ENCODE results near the gene RACGAP1.

The RACGAP1 gene

DNA sequence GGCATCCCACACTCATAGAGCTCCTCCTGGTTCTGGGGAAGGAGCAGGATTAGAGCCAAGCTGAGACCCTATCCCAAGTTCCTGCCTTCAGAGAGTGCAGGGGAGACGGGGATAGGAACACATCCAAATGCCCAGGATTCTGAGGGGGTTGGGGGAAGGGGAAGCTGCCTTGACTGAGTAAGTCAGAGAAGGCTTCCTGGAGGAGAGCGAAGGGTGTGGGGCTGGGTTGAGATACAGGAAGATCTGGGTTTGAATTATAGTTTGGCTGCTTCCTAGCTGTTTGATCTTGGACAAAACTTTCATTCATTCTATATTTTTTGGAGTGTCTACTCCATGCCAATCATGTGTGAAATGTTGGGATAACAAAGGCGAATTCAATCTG lies 82.8 kb downstream of the RACGAP1 start:
- no peak for ATAC-seq
- TF ChIP-seq ZFP3 (CRISPR knock-in tag; IDR thresholded peaks at IDR 0.05) (no peak), GLIS3 (CRISPR knock-in tag; IDR thresholded peaks at IDR 0.05) (no peak), SNAI2 (CRISPR knock-in tag; IDR thresholded peaks at IDR 0.05) (no peak), RARB (CRISPR knock-in tag; IDR thresholded peaks at IDR 0.05) (no peak), POU6F1 (CRISPR knock-in tag; IDR thresholded peaks at IDR 0.05; ENCODE audit: borderline replicate concordance, low read depth) (no peak)

DNA sequence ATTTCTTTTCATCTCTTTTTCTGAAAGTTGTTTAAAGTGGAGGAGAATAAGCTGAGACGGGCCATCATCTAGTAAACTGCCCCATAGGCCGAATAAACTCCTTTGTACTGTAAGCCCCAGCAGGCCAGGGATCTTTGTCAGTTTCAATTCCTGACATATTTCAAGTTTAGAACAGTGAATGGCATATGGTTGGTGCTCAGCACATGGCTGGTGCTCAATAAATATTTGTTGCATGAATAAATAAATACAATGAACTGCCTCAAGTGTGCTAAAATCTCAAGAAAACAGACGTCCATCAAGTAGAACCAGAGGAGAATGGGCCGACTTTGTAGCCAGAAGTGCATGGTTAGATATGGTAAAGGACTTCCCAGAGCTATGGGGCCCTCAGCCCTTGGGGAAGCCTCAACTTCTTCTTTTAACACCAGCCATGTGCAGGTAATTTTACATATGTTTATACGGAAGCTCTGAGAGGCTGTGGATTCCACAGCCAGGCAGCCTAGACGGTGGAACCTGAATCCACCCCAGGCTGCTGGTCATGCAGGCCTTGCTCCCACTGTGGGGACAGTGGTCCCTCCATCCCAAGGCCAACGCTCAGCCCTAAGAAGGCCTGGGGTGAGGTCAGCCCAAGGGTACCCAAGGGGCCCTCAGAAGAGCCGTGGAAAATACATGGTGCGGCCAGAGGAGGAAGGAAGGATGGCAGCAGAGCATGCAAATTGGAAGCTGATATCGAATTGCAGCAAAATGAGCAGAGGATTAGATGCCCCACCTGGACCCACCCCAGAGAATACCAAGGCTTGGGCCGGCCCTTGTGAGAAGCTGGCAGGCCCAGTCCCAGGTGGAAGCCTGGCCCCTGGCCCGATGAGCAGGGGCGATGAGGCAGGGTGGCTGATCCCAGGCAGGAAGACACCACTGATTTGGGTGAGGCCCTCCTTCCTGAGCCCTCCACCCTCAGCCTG lies 83.5 kb downstream of the RACGAP1 start:
- ATAC-seq: no peak
- TF ChIP-seq ZFP30 (CRISPR knock-in tag; IDR thresholded peaks at IDR 0.05): no peak
- TF ChIP-seq GLIS3 (CRISPR knock-in tag; IDR thresholded peaks at IDR 0.05): no peak
- TF ChIP-seq PATZ1 (CRISPR knock-in tag; IDR thresholded peaks at IDR 0.05; ENCODE audit: borderline replicate concordance): no peak
- TF ChIP-seq TCF4 (CRISPR knock-in tag; IDR thresholded peaks at IDR 0.05; ENCODE audit: borderline replicate concordance): no peak
- TF ChIP-seq TOX (CRISPR knock-in tag; IDR thresholded peaks at IDR 0.05; ENCODE audit: borderline replicate concordance): no peak
- no peak for TF ChIP-seq PPARA (CRISPR knock-in tag; IDR thresholded peaks at IDR 0.05; ENCODE audit: borderline replicate concordance)
- TF ChIP-seq OSR1 (CRISPR knock-in tag; IDR thresholded peaks at IDR 0.05): no peak

DNA sequence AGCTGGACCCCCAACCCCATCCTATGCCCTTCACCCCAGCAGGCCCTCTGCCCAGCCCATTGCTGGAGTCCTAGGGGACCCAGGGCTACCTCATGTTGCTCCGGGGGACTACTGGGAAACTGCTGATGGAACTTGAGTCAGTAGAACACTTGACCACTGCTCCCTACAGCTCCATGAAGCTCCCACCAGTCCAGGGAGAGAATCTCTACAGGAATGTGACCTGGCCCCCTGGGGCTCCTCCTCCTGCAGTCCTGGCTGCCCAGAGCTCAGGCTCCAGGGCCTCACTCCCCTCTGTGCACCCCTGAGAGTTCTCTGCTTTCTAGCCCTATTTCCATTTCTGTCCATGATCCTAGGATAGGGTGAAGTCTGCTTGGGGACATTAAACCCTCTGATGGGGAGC lies 85.6 kb downstream of the RACGAP1 start:
- ATAC-seq: no peak
- TF ChIP-seq ZNF8 (CRISPR knock-in tag; IDR thresholded peaks at IDR 0.05) (no peak), PATZ1 (CRISPR knock-in tag; IDR thresholded peaks at IDR 0.05; ENCODE audit: borderline replicate concordance) (no peak), ISL1 (CRISPR knock-in tag; IDR thresholded peaks at IDR 0.05) (no peak), ZFP30 (CRISPR knock-in tag; IDR thresholded peaks at IDR 0.05) (no peak), TCF4 (CRISPR knock-in tag; IDR thresholded peaks at IDR 0.05; ENCODE audit: borderline replicate concordance) (no peak), SNAI2 (CRISPR knock-in tag; IDR thresholded peaks at IDR 0.05) (no peak), CREB5 (CRISPR knock-in tag; IDR thresholded peaks at IDR 0.05; ENCODE audit: low read depth) (no peak), TOX (CRISPR knock-in tag; IDR thresholded peaks at IDR 0.05; ENCODE audit: borderline replicate concordance) (no peak)

- no peak for ATAC-seq
- TF ChIP-seq TCF4 (CRISPR knock-in tag; IDR thresholded peaks at IDR 0.05; ENCODE audit: borderline replicate concordance): no peak
- no peak for TF ChIP-seq PPARA (CRISPR knock-in tag; IDR thresholded peaks at IDR 0.05; ENCODE audit: borderline replicate concordance)
- TF ChIP-seq CREB5 (CRISPR knock-in tag; IDR thresholded peaks at IDR 0.05; ENCODE audit: low read depth): no peak
- TF ChIP-seq BACH2 (CRISPR knock-in tag; IDR thresholded peaks at IDR 0.05; ENCODE audit: borderline replicate concordance): no peak
- TF ChIP-seq ISL1 (CRISPR knock-in tag; IDR thresholded peaks at IDR 0.05): no peak
- TF ChIP-seq CSRNP3 (CRISPR knock-in tag; IDR thresholded peaks at IDR 0.05): no peak
- no peak for TF ChIP-seq TOX (CRISPR knock-in tag; IDR thresholded peaks at IDR 0.05; ENCODE audit: borderline replicate concordance)
- no peak for TF ChIP-seq RARB (CRISPR knock-in tag; IDR thresholded peaks at IDR 0.05)
- no peak for TF ChIP-seq GLIS3 (CRISPR knock-in tag; IDR thresholded peaks at IDR 0.05)
- TF ChIP-seq ZFP30 (CRISPR knock-in tag; IDR thresholded peaks at IDR 0.05): no peak
- TF ChIP-seq ZFP3 (CRISPR knock-in tag; IDR thresholded peaks at IDR 0.05): no peak
- TF ChIP-seq ARNTL (CRISPR knock-in tag; IDR thresholded peaks at IDR 0.05; ENCODE audit: borderline replicate concordance, low read depth): no peak
- no peak for TF ChIP-seq SNAI2 (CRISPR knock-in tag; IDR thresholded peaks at IDR 0.05)
- TF ChIP-seq PATZ1 (CRISPR knock-in tag; IDR thresholded peaks at IDR 0.05; ENCODE audit: borderline replicate concordance): no peak
Observed at GRCh38 chr12:49939307-49939706, 86.0 kb downstream of the RACGAP1 start.
